Pancreas (tissue), 10 donors: ENCODE measurements around the gene RBSN. TPM values are rescaled to one million over a fixed set of nuclear protein-coding genes. Genes with fewer than 3 reads are reported as not detected.

ENCODE experiments used
- ATAC-seq, 4 donors: fragments of 200-7000 bp; cut with Tn5 transposase; one replicate each; pipeline versions ENCODE4 v1.8.0 to v1.9.1; 2020; ENCODE audit warnings: mild to moderate bottlenecking in 4 of 4, moderate library complexity in 4 of 4
- DNase-seq, 6 donors: peaks; one replicate each; pipeline ENCODE4 v3.0.0-alpha.2; 2020
- FAIRE-seq: peaks from 2 replicates; lab custom pipeline; 2012; peaks lifted over from hg19 to GRCh38; lab: Jason Lieb, UNC
- H3K27ac ChIP-seq, 4 donors: fragments of 200-600 bp; sonication (generic); 1 replicate in 3 of 4; 2 replicates in 1 of 4; pipeline versions ENCODE4 v1.5.0 to v1.8.0; 2020
- H3K27me3 ChIP-seq, 4 donors: fragments of 200-600 bp; one replicate each; pipeline ENCODE4 v1.8.0; 2021
- H3K36me3 ChIP-seq, 3 donors: fragments of 200-600 bp; sonication (generic) in 1 of 3; one replicate each; pipeline versions ENCODE4 v1.5.0 to v1.8.0; 2020 to 2021
- H3K4me1 ChIP-seq, 3 donors: fragments of 200-600 bp; one replicate each; pipeline ENCODE4 v1.8.0; 2021
- H3K4me3 ChIP-seq, 4 donors: fragments of 200-600 bp; sonication (generic) in 2 of 4; one replicate each; pipeline versions ENCODE4 v1.5.0 to v1.8.0; 2020 to 2021
- H3K9me3 ChIP-seq, 4 donors: fragments of 200-600 bp; one replicate each; pipeline ENCODE4 v1.8.0; 2021
- WGBS, 2 donors: extraction: QIAGEN DNeasy Blood & Tissue Kit; methylation state at CpG; one replicate each; pipeline ENCODE4 v1.1.7; 2013; 5-methylcytosine and 5-hydroxymethylcytosine counted together
- intact Hi-C, 3 donors: fragments of 100-400 bp; cut with DNase I; formaldehyde crosslinking; loops; one replicate each; pipeline versions ENCODE4 v1.11.1 to v1.14.2; 2022
- polyA plus RNA-seq, 2 donors: library from polyadenylated mRNA; stranded (reverse); fragments of 200-250 nt; gene quantifications; one replicate each; pipeline ENCODE4 v1.2.3, GENCODE V29; 2013
- total RNA-seq, 6 donors: library from RNA; stranded (reverse); fragmentation: NEBNext Ultra II Directional in 4 of 6; extraction: Animal tissue kit (Norgen Biotek cat#: 25700) in 4 of 6; gene quantifications; one replicate each; pipeline versions ENCODE4 v1.2.1 to v1.2.4, GENCODE V29; 2021 to 2023
- TF ChIP-seq, protein P1 (sequence below), 4 donors: fragments of 200-600 bp; sonication (generic) in 3 of 4; IDR thresholded peaks; one replicate each; pipeline versions ENCODE4 v1.5.0 to v1.8.0; 2021; ENCODE audit warnings: antibody characterized with exemption in 4 of 4
- donor health status: healthy with polysubstance abuse.
- donor health status: DM: no; HTN: no; CAD: no; lungs with moderate emphysema.
- donor health status: DM: no; HTN: no; CAD: no.
- donor health status: control.
- donor health status: control.
- donor health status: Bipolar disorder and iron deficiency.
- donor health status: DM: yes; HTN: yes; CAD: no.
- donor health status: DM: no; HTN: no; CAD: no.
- donor health status: DM: no; HTN: no; CAD: no.
- donor health status: DM: yes; HTN: yes; CAD: no.

RBSN gene
- total and polyA plus RNA-seq, 8 donors, result 5.7 to 10.9 (median 8.5) TPM

DNA sequence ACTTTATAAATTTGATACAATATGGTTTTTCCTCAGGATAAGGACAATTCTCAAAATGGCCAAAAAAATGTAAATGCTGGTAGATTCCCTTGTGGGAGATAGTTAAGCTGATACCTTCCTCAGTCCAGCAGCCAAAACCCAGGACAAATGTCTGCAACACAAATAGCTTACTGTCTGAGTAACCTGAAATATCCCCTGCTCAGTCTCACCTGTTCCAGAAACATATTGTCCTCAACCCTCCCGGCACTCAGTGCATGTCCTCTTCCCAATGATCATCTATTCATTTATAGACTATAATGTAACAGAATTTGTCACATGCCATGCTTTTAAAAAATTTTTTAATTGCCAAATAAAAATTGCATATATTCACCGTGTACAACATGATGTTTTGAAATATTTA lies 12.2 kb downstream of the RBSN start:
- TF ChIP-seq, protein P1, sequence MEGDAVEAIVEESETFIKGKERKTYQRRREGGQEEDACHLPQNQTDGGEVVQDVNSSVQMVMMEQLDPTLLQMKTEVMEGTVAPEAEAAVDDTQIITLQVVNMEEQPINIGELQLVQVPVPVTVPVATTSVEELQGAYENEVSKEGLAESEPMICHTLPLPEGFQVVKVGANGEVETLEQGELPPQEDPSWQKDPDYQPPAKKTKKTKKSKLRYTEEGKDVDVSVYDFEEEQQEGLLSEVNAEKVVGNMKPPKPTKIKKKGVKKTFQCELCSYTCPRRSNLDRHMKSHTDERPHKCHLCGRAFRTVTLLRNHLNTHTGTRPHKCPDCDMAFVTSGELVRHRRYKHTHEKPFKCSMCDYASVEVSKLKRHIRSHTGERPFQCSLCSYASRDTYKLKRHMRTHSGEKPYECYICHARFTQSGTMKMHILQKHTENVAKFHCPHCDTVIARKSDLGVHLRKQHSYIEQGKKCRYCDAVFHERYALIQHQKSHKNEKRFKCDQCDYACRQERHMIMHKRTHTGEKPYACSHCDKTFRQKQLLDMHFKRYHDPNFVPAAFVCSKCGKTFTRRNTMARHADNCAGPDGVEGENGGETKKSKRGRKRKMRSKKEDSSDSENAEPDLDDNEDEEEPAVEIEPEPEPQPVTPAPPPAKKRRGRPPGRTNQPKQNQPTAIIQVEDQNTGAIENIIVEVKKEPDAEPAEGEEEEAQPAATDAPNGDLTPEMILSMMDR (IDR thresholded peaks at IDR 0.05), result no peak
- DNase-seq (no peak), FAIRE-seq (no peak), ATAC-seq (no peak)
- Histone ChIP-seq H3K27ac (no peak overlapping the region), H3K9me3 (no peaks in the 10 kb centered on the region), H3K4me3 (no peak overlapping the region), H3K36me3 (peaks cover 0 to 65% (median 12%) of the 10 kb centered on the region in 3 donors), H3K27me3 (no peaks in the 10 kb centered on the region), H3K4me1 (no peaks in the 10 kb centered on the region)
- intact Hi-C loops, result no loop called here
- 83 to 92% methylated on average over 2 of the region's 2 CpGs for WGBS, 2 donors

GRCh38 chr3:15086263-15086662 lies 12.7 kb downstream of the RBSN start:
- DNase-seq (no peak), ATAC-seq (no peak), FAIRE-seq (no peak)
- TF ChIP-seq, protein P1 (IDR thresholded peaks at IDR 0.05), result no peak
- Histone ChIP-seq H3K27ac (no peak overlapping the region), H3K27me3 (no peaks in the 10 kb centered on the region), H3K4me3 (no peak overlapping the region), H3K36me3 (peaks cover 0 to 70% (median 12%) of the 10 kb centered on the region in 3 donors), H3K4me1 (no peaks in the 10 kb centered on the region), H3K9me3 (no peaks in the 10 kb centered on the region)
- intact Hi-C loops, result no loop called here
- 93 to 99% methylated on average over 2 of the region's 2 CpGs for WGBS, 2 donors

DNA sequence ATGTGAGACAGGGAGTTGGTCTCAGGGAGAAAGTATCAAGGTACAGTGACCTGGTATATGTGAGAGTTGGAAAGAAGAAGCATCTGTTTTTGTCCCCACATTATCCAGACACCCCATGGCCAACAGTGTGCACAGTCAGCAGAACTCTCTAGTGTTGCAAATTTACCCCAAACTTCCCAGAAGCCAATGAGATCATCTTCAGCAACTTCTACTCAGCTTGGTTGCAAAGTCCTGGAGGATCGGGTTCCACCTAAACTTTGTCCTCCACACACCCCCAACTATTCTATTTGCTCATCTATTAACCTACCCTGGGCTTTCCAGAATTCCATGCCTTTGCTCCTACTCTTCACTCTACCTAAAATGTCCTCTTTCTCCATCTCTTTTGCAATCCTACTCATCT lies 15.7 kb downstream of the RBSN start:
- no peaks in the 10 kb centered on the region for H3K4me1 ChIP-seq
- FAIRE-seq (no peak), ATAC-seq (no peak), DNase-seq (no peak)
- no peak overlapping the region for H3K4me3 ChIP-seq
- H3K9me3 ChIP-seq, result no peaks in the 10 kb centered on the region
- H3K36me3 ChIP-seq, result peaks cover 0 to 76% (median 23%) of the 10 kb centered on the region in 3 donors
- H3K27me3 ChIP-seq, result no peaks in the 10 kb centered on the region
- 93 to 94% methylated on average over 1 of the region's 1 CpG for WGBS, 2 donors
- intact Hi-C loops, result no loop called here
- TF ChIP-seq, protein P1 (IDR thresholded peaks at IDR 0.05), result no peak
- H3K27ac ChIP-seq, result no peak overlapping the region

DNA sequence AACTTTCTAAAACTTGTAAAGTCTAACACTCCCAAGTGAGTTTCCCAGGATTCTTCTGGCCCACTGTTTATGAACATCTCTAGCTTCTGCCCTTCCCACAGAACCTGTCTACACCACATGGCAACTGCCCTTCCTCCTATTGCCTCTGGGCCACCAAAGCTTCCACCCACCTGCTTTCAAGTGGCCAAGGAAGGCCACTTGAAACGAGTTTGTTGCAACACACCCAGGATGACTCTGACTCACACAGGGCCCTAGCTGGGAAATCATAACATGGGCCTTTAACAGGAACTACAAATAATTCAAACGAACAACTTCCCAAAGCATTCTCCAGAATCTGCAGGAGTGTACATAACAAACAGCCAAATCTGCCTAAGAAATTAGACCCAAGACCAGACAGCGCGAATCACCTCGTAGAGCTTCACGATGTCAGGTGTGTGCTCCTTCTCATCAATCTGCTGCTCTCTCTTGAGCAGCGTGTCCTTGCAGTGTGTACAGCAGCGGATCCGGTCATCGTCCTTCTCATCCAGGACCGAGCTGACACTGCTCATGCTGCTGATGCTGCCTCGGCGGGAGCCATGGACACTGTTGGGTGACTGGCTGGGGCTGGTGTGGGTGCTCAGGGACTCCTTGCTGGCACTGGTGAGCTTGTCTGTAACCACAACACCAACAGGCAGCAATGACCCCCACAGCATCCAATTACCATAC lies 16.8 kb downstream of the RBSN start:
- no peak for FAIRE-seq
- DNase-seq, result no peak
- WGBS, 2 donors, result 93 to 95% methylated on average over 13 of the region's 13 CpGs
- peak in 1 of 4 donors; percentile 50 for ATAC-seq
- peaks cover 0 to 84% (median 34%) of the 10 kb centered on the region in 3 donors for H3K36me3 ChIP-seq
- H3K27me3 ChIP-seq, result no peaks in the 10 kb centered on the region
- H3K4me1 ChIP-seq, result no peaks in the 10 kb centered on the region
- intact Hi-C loops, result no loop called here
- H3K9me3 ChIP-seq, result no peaks in the 10 kb centered on the region
- no peak overlapping the region for H3K4me3 ChIP-seq
- H3K27ac ChIP-seq, result no peak overlapping the region
- TF ChIP-seq, protein P1 (IDR thresholded peaks at IDR 0.05), result no peak

DNA sequence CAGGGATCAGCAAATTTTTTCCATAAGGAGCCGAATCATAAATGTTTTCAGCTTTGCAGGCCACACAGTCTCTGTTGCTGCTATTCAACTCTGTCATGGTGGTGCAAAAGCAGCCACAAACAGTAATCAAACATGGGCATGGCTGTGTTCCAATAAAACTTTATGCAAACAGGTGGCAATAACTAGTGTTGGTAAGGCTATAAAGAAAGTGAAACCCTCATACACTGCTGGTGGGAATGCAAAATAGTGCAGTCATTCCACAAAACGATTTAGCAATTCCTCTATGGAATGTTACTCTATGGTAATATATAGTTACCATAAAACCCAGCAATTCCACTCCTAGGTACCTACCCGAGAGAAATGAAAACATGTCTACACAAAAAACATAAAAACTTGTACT lies 19.9 kb downstream of the RBSN start:
- TF ChIP-seq, protein P1 (IDR thresholded peaks at IDR 0.05), result no peak
- FAIRE-seq (no peak), ATAC-seq (no peak), DNase-seq (no peak)
- H3K36me3 ChIP-seq, result peaks cover 7 to 89% (median 46%) of the 10 kb centered on the region in 3 donors
- no peaks in the 10 kb centered on the region for H3K27me3 ChIP-seq
- H3K9me3 ChIP-seq, result no peaks in the 10 kb centered on the region
- intact Hi-C loops, result no loop called here
- no peak overlapping the region for H3K27ac ChIP-seq
- no peaks in the 10 kb centered on the region for H3K4me1 ChIP-seq
- H3K4me3 ChIP-seq, result no peak overlapping the region
- 74 to 82% methylated on average over 3 of the region's 3 CpGs for WGBS, 2 donors
